Measurements from ENCODE around the gene JAG1. TPM values are rescaled to one million over a fixed set of nuclear protein-coding genes. Genes with fewer than 3 reads are reported as not detected.

The JAG1 gene
- total RNA-seq, 1 donor from 2014 or later, result 278 TPM

GRCh38 chr20:10657453-10657852, 16.3 kb downstream of the JAG1 start:
- H3K4me1 ChIP-seq (ENCODE audit: insufficient read depth, low read length), result peaks cover 37% of the 10 kb centered on the region
- H3K27ac ChIP-seq (ENCODE audit: low read depth, low read length), result no peak overlapping the region
- Mint-ChIP-seq H3K27ac (ENCODE audit: unreplicated experiment) (peak overlapping the region; percentile 6), H3K36me3 (ENCODE audit: low read depth, unreplicated experiment) (peaks cover 41% of the 10 kb centered on the region), H3K27me3 (ENCODE audit: low read depth, unreplicated experiment) (no peaks in the 10 kb centered on the region), H3K4me1 (ENCODE audit: low read depth, unreplicated experiment) (peaks cover 74% of the 10 kb centered on the region), H3K4me3 (ENCODE audit: unreplicated experiment) (no peak overlapping the region), H3K9me3 (ENCODE audit: unreplicated experiment) (no peaks in the 10 kb centered on the region)
- H2AFZ ChIP-seq (ENCODE audit: low read depth, low read length), result no peak overlapping the region
- TF ChIP-seq, protein P1, sequence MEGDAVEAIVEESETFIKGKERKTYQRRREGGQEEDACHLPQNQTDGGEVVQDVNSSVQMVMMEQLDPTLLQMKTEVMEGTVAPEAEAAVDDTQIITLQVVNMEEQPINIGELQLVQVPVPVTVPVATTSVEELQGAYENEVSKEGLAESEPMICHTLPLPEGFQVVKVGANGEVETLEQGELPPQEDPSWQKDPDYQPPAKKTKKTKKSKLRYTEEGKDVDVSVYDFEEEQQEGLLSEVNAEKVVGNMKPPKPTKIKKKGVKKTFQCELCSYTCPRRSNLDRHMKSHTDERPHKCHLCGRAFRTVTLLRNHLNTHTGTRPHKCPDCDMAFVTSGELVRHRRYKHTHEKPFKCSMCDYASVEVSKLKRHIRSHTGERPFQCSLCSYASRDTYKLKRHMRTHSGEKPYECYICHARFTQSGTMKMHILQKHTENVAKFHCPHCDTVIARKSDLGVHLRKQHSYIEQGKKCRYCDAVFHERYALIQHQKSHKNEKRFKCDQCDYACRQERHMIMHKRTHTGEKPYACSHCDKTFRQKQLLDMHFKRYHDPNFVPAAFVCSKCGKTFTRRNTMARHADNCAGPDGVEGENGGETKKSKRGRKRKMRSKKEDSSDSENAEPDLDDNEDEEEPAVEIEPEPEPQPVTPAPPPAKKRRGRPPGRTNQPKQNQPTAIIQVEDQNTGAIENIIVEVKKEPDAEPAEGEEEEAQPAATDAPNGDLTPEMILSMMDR (IDR thresholded peaks at IDR 0.05; ENCODE audit: insufficient read depth, low read depth, low read length), result no peak
- no peak for TF ChIP-seq EZH2 (IDR thresholded peaks at IDR 0.05; ENCODE audit: insufficient read depth, low read length)
- no peaks in the 10 kb centered on the region for H3K27me3 ChIP-seq (ENCODE audit: insufficient read depth, low read length)
- peaks cover 51% of the 10 kb centered on the region for H4K20me1 ChIP-seq (ENCODE audit: insufficient read depth, low read length)
- H3K9me3 ChIP-seq (ENCODE audit: insufficient read depth, low read depth, low read length), result no peaks in the 10 kb centered on the region
- H3K4me3 ChIP-seq (ENCODE audit: insufficient read depth, low read depth, low read length), result no peak overlapping the region
- H3K36me3 ChIP-seq (ENCODE audit: insufficient read depth, low read length), result peaks cover 40% of the 10 kb centered on the region
- peaks cover 68% of the 10 kb centered on the region for H3K79me2 ChIP-seq (ENCODE audit: insufficient read depth, low read length)
- no peak for DNase-seq (ENCODE audit: low read depth)
- H3K9ac ChIP-seq (ENCODE audit: low read length), result no peak overlapping the region
- FAIRE-seq, result no peak
- H3K4me2 ChIP-seq (ENCODE audit: low read length), result no peak overlapping the region

GRCh38 chr20:10655720-10656669, 17.8 kb downstream of the JAG1 start:
- Mint-ChIP-seq H3K9me3 (ENCODE audit: unreplicated experiment) (no peaks in the 10 kb centered on the region), H3K4me3 (ENCODE audit: unreplicated experiment) (peak overlapping the region; percentile 36), H3K36me3 (ENCODE audit: low read depth, unreplicated experiment) (peaks cover 32% of the 10 kb centered on the region), H3K4me1 (ENCODE audit: low read depth, unreplicated experiment) (peaks cover 86% of the 10 kb centered on the region), H3K27me3 (ENCODE audit: low read depth, unreplicated experiment) (no peaks in the 10 kb centered on the region), H3K27ac (ENCODE audit: unreplicated experiment) (peak overlapping the region; percentile 63)
- no peak overlapping the region for H3K4me3 ChIP-seq (ENCODE audit: insufficient read depth, low read depth, low read length)
- H3K9me3 ChIP-seq (ENCODE audit: insufficient read depth, low read depth, low read length), result no peaks in the 10 kb centered on the region
- H3K27ac ChIP-seq (ENCODE audit: low read depth, low read length), result no peak overlapping the region
- no peaks in the 10 kb centered on the region for H3K27me3 ChIP-seq (ENCODE audit: insufficient read depth, low read length)
- peaks cover 56% of the 10 kb centered on the region for H3K79me2 ChIP-seq (ENCODE audit: insufficient read depth, low read length)
- DNase-seq (ENCODE audit: low read depth) (no peak), FAIRE-seq (no peak)
- H3K9ac ChIP-seq (ENCODE audit: low read length), result no peak overlapping the region
- H4K20me1 ChIP-seq (ENCODE audit: insufficient read depth, low read length), result peaks cover 45% of the 10 kb centered on the region
- H3K36me3 ChIP-seq (ENCODE audit: insufficient read depth, low read length), result peaks cover 31% of the 10 kb centered on the region
- no peak for TF ChIP-seq EZH2 (IDR thresholded peaks at IDR 0.05; ENCODE audit: insufficient read depth, low read length)
- TF ChIP-seq, protein P1 (IDR thresholded peaks at IDR 0.05; ENCODE audit: insufficient read depth, low read depth, low read length), result no peak
- H3K4me1 ChIP-seq (ENCODE audit: insufficient read depth, low read length), result peaks cover 50% of the 10 kb centered on the region
- no peak overlapping the region for H3K4me2 ChIP-seq (ENCODE audit: low read length)
- no peak overlapping the region for H2AFZ ChIP-seq (ENCODE audit: low read depth, low read length)

- H3K4me1 ChIP-seq (ENCODE audit: insufficient read depth, low read length), result peaks cover 56% of the 10 kb centered on the region
- H3K36me3 ChIP-seq (ENCODE audit: insufficient read depth, low read length), result peaks cover 31% of the 10 kb centered on the region
- peak overlapping the region; percentile 77 for H3K4me2 ChIP-seq (ENCODE audit: low read length)
- H3K79me2 ChIP-seq (ENCODE audit: insufficient read depth, low read length), result peaks cover 51% of the 10 kb centered on the region
- H3K27ac ChIP-seq (ENCODE audit: low read depth, low read length), result peak overlapping the region; percentile 92
- peak overlapping the region; percentile 82 for H3K9ac ChIP-seq (ENCODE audit: low read length)
- H2AFZ ChIP-seq (ENCODE audit: low read depth, low read length), result no peak overlapping the region
- Mint-ChIP-seq H3K9me3 (ENCODE audit: unreplicated experiment) (no peaks in the 10 kb centered on the region), H3K27me3 (ENCODE audit: low read depth, unreplicated experiment) (no peaks in the 10 kb centered on the region), H3K4me1 (ENCODE audit: low read depth, unreplicated experiment) (peaks cover 87% of the 10 kb centered on the region), H3K27ac (ENCODE audit: unreplicated experiment) (peak overlapping the region; percentile 92), H3K36me3 (ENCODE audit: low read depth, unreplicated experiment) (peaks cover 31% of the 10 kb centered on the region), H3K4me3 (ENCODE audit: unreplicated experiment) (peak overlapping the region; percentile 27)
- peaks cover 37% of the 10 kb centered on the region for H4K20me1 ChIP-seq (ENCODE audit: insufficient read depth, low read length)
- no peak overlapping the region for H3K4me3 ChIP-seq (ENCODE audit: insufficient read depth, low read depth, low read length)
- TF ChIP-seq, protein P1 (IDR thresholded peaks at IDR 0.05; ENCODE audit: insufficient read depth, low read depth, low read length), result no peak
- TF ChIP-seq EZH2 (IDR thresholded peaks at IDR 0.05; ENCODE audit: insufficient read depth, low read length), result no peak
- H3K9me3 ChIP-seq (ENCODE audit: insufficient read depth, low read depth, low read length), result no peaks in the 10 kb centered on the region
- DNase-seq (ENCODE audit: low read depth) (no peak), FAIRE-seq (no peak)
- no peaks in the 10 kb centered on the region for H3K27me3 ChIP-seq (ENCODE audit: insufficient read depth, low read length)
Measured at GRCh38 chr20:10654630-10655029, 19.2 kb downstream of the JAG1 start.

Measured in astrocyte (in vitro differentiated cells and primary cell).